Astrocyte (in vitro differentiated cells and primary cell): ENCODE data around the gene SVIL. TPM values are rescaled to one million over a fixed set of nuclear protein-coding genes. Genes with fewer than 3 reads are reported as not detected.
A peak's percentile ranks its signal among the peaks of the same experiment; 100 is the strongest.

Experiments
- DNase-seq: peaks from one replicate; pipeline ENCODE4 v3.0.0-alpha.2; 2010; ENCODE audit warnings: low read depth
- FAIRE-seq: peaks from 2 replicates; lab custom pipeline; 2011; peaks lifted over from hg19 to GRCh38; lab: Jason Lieb, UNC
- H2AFZ ChIP-seq: 2 replicates; pipeline ENCODE4 v1.6.0; 2012; ENCODE audit warnings: low read depth, low read length, inconsistent platforms
- H3K27ac ChIP-seq: 2 replicates; pipeline ENCODE4 v1.5.1; 2011; ENCODE audit warnings: low read depth, low read length, inconsistent platforms
- H3K27me3 ChIP-seq: 2 replicates; pipeline ENCODE4 v1.6.0; 2011; ENCODE audit warnings: low read length, inconsistent platforms; ENCODE audit not compliant: insufficient read depth
- H3K36me3 ChIP-seq: 2 replicates; pipeline ENCODE4 v1.5.1; 2011; ENCODE audit warnings: low read length, inconsistent platforms; ENCODE audit not compliant: insufficient read depth
- H3K4me1 ChIP-seq: 2 replicates; pipeline ENCODE4 v1.5.1; 2011; ENCODE audit warnings: low read length, inconsistent platforms; ENCODE audit not compliant: insufficient read depth
- H3K4me2 ChIP-seq: 2 replicates; pipeline ENCODE4 v1.6.0; 2012; ENCODE audit warnings: low read length, inconsistent platforms
- H3K4me3 ChIP-seq: 2 replicates; pipeline ENCODE4 v1.5.1; 2011; ENCODE audit warnings: low read depth, mild to moderate bottlenecking, low read length, inconsistent platforms; ENCODE audit not compliant: insufficient read depth
- H3K79me2 ChIP-seq: 2 replicates; pipeline ENCODE4 v1.6.0; 2012; ENCODE audit warnings: mild to moderate bottlenecking, low read length, inconsistent platforms; ENCODE audit not compliant: insufficient read depth
- H3K9ac ChIP-seq: 2 replicates; pipeline ENCODE4 v1.6.0; 2012; ENCODE audit warnings: mild to moderate bottlenecking, low read length, inconsistent platforms
- H3K9me3 ChIP-seq: 2 replicates; pipeline ENCODE4 v1.5.1; 2012; ENCODE audit warnings: low read depth, mild to moderate bottlenecking, low read length, inconsistent platforms; ENCODE audit not compliant: insufficient read depth
- H4K20me1 ChIP-seq: 2 replicates; pipeline ENCODE4 v1.6.0; 2012; ENCODE audit warnings: low read length, inconsistent platforms; ENCODE audit not compliant: insufficient read depth
- H3K27ac Mint-ChIP-seq: one replicate; pipeline ENCODE4 v1.8.0; 2021; ENCODE audit warnings: mild to moderate bottlenecking, mixed read lengths; ENCODE audit not compliant: unreplicated experiment
- H3K27me3 Mint-ChIP-seq: one replicate; pipeline ENCODE4 v1.8.0; 2021; ENCODE audit warnings: low read depth, mixed read lengths; ENCODE audit not compliant: unreplicated experiment
- H3K36me3 Mint-ChIP-seq: one replicate; pipeline ENCODE4 v1.8.0; 2021; ENCODE audit warnings: low read depth, mixed read lengths; ENCODE audit not compliant: unreplicated experiment
- H3K4me1 Mint-ChIP-seq: one replicate; pipeline ENCODE4 v1.8.0; 2021; ENCODE audit warnings: low read depth, mixed read lengths; ENCODE audit not compliant: unreplicated experiment
- H3K4me3 Mint-ChIP-seq: one replicate; pipeline ENCODE4 v1.8.0; 2021; ENCODE audit warnings: mild to moderate bottlenecking, moderate library complexity, mixed read lengths; ENCODE audit not compliant: unreplicated experiment
- H3K9me3 Mint-ChIP-seq: one replicate; pipeline ENCODE4 v1.8.0; 2021; ENCODE audit warnings: mild to moderate bottlenecking, mixed read lengths; ENCODE audit not compliant: unreplicated experiment
- CTCF ChIP-seq: IDR thresholded peaks from 2 replicates; pipeline ENCODE4 v1.5.1; 2011; ENCODE audit warnings: low read depth, mild to moderate bottlenecking, inconsistent platforms, low read length, moderate library complexity; ENCODE audit not compliant: insufficient read depth
- EZH2 ChIP-seq: IDR thresholded peaks from 2 replicates; pipeline ENCODE4 v1.6.1; 2012; ENCODE audit warnings: mild to moderate bottlenecking, low read length, inconsistent platforms; ENCODE audit not compliant: insufficient read depth
- total RNA-seq: library from RNA; stranded (reverse); gene quantifications from 2 replicates; pipeline ENCODE4 v1.2.1, GENCODE V29; 2021

The SVIL gene
- total RNA-seq, 1 donor from 2014 or later: 70.4 TPM

DNA sequence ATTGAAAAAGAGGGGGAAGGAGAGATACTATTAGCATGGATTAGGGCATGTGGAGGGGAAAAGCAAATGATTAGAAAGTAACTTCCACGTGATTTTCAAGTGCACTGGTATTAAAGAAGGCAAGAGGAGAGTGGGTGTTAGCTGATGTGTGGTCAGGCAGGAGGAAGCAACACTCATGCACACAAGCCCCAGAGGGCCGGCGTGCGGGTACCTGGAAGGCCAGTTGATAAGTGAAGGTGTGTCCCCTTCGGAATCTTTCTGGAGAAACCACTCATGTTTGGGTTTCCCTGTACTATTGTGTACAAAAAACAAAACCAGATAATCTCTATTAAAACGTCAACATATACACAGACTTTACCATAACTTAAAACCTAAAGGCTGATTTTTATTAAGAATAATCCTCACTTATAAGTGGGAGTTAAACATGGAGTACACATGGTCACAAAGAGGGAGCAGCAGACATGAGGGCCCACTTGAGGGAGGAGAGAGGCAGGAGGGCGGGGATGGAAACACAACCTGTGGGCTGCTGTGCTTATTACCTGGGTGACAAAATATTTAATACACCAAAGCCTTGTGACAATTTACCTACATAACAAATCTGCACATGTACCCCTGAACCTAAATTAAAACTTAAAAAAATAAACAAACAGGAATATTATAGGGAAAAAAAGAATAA is 98.9 kb downstream of the SVIL start:
- no peaks in the 10 kb centered on the region for H3K27me3 Mint-ChIP-seq
- H3K9ac ChIP-seq: peak overlapping the region; percentile 75
- FAIRE-seq (no peak), DNase-seq (peak; percentile 27)
- TF ChIP-seq CTCF (no peak), EZH2 (no peak)
- peak overlapping the region; percentile 30 for H3K4me3 ChIP-seq
- no peaks in the 10 kb centered on the region for H3K9me3 ChIP-seq
- H2AFZ ChIP-seq: no peak overlapping the region
- H3K9me3 Mint-ChIP-seq: no peaks in the 10 kb centered on the region
- H3K36me3 ChIP-seq: peaks cover 3% of the 10 kb centered on the region
- H3K79me2 ChIP-seq: peaks cover 42% of the 10 kb centered on the region
- H3K4me1 ChIP-seq: peaks cover 31% of the 10 kb centered on the region
- H3K4me2 ChIP-seq: peak overlapping the region; percentile 83
- H3K36me3 Mint-ChIP-seq: peaks cover 14% of the 10 kb centered on the region
- peak overlapping the region; percentile 10 for H3K4me3 Mint-ChIP-seq
- no peaks in the 10 kb centered on the region for H3K27me3 ChIP-seq
- peak overlapping the region; percentile 66 for H3K27ac Mint-ChIP-seq
- H3K27ac ChIP-seq: peak overlapping the region; percentile 88
- H3K4me1 Mint-ChIP-seq: peaks cover 38% of the 10 kb centered on the region
- H4K20me1 ChIP-seq: peaks cover 68% of the 10 kb centered on the region

- Mint-ChIP-seq H3K4me3 (peak overlapping the region; percentile 10), H3K36me3 (peaks cover 20% of the 10 kb centered on the region), H3K27ac (peak overlapping the region; percentile 66), H3K27me3 (no peaks in the 10 kb centered on the region), H3K9me3 (no peaks in the 10 kb centered on the region), H3K4me1 (peaks cover 38% of the 10 kb centered on the region)
- Histone ChIP-seq H3K9me3 (no peaks in the 10 kb centered on the region), H3K27me3 (no peaks in the 10 kb centered on the region), H3K27ac (peak overlapping the region; percentile 88), H3K36me3 (peaks cover 3% of the 10 kb centered on the region), H3K9ac (peak overlapping the region; percentile 75), H4K20me1 (peaks cover 67% of the 10 kb centered on the region), H3K79me2 (peaks cover 36% of the 10 kb centered on the region), H3K4me3 (peak overlapping the region; percentile 30), H3K4me2 (peak overlapping the region; percentile 83), H2AFZ (no peak overlapping the region), H3K4me1 (peaks cover 31% of the 10 kb centered on the region)
- TF ChIP-seq CTCF: peak; percentile 77
- TF ChIP-seq EZH2: no peak
- FAIRE-seq (peak; percentile 86), DNase-seq (peak; percentile 92)
Observed at GRCh38 chr10:29535012-29535777, 99.6 kb downstream of the SVIL start.
